Osteoblast (primary cell): Measurements from ENCODE around the gene GNAS-AS1. TPM values are rescaled to one million over a fixed set of nuclear protein-coding genes. Genes with fewer than 3 reads are reported as not detected.
A peak's percentile ranks its signal among the peaks of the same experiment; 100 is the strongest.

ENCODE experiments used
- DNase-seq: peaks from one replicate; pipeline ENCODE4 v3.0.0; 2011; ENCODE audit warnings: low spot score, mixed read lengths; ENCODE audit not compliant: insufficient read length; ENCODE audit errors: missing footprints
- H2AFZ ChIP-seq: 2 replicates; pipeline ENCODE4 v1.6.0; 2011; ENCODE audit warnings: mild to moderate bottlenecking, low read length
- H3K27ac ChIP-seq: 2 replicates; pipeline ENCODE4 v1.5.1; 2011; ENCODE audit warnings: mild to moderate bottlenecking, low read depth, low read length, moderate library complexity
- H3K27me3 ChIP-seq: 2 replicates; pipeline ENCODE4 v1.6.0; 2012; ENCODE audit warnings: mild to moderate bottlenecking, control low read depth, inconsistent platforms, low read length, moderate library complexity; ENCODE audit not compliant: insufficient read depth
- H3K36me3 ChIP-seq: 2 replicates; pipeline ENCODE4 v1.5.1; 2011; ENCODE audit warnings: mild to moderate bottlenecking, low read length, control low read depth, moderate library complexity; ENCODE audit not compliant: insufficient read depth
- H3K4me1 ChIP-seq: 2 replicates; pipeline ENCODE4 v1.5.1; 2011; ENCODE audit warnings: mild to moderate bottlenecking, low read length, control low read depth, moderate library complexity; ENCODE audit not compliant: insufficient read depth
- H3K4me2 ChIP-seq: 2 replicates; pipeline ENCODE4 v1.6.0; 2011; ENCODE audit warnings: mild to moderate bottlenecking, low read length; ENCODE audit not compliant: insufficient read depth
- H3K4me3 ChIP-seq: fragments of 200-600 bp; sonication (generic); 3 replicates; pipeline ENCODE4 v1.5.1; 2012; ENCODE audit warnings: mild to moderate bottlenecking, low read length, inconsistent platforms; ENCODE audit not compliant: insufficient read depth
- H3K79me2 ChIP-seq: 2 replicates; pipeline ENCODE4 v1.6.0; 2012; ENCODE audit warnings: mild to moderate bottlenecking, low read length, control low read depth, inconsistent platforms; ENCODE audit not compliant: insufficient read depth
- H3K9me3 ChIP-seq: 2 replicates; pipeline ENCODE4 v1.5.1; 2011; ENCODE audit warnings: low read depth, low read length, control low read depth
- H4K20me1 ChIP-seq: 2 replicates; pipeline ENCODE4 v1.6.0; 2012; ENCODE audit warnings: mild to moderate bottlenecking, low read length, control low read depth; ENCODE audit not compliant: insufficient read depth
- total RNA-seq: library from RNA; depleted of rRNA; stranded (reverse); fragments of >200 nt; gene quantifications from 2 replicates; pipeline ENCODE4 v1.2.3, GENCODE V29; 2012
- TF ChIP-seq, protein P1 (sequence below): IDR thresholded peaks from 2 replicates; pipeline ENCODE4 v1.5.1; 2011; ENCODE audit warnings: mild to moderate bottlenecking, low read depth, low read length, moderate library complexity; ENCODE audit errors: extremely low read depth

Gene GNAS-AS1
- total RNA-seq, 1 donor: 0.72 TPM

DNA sequence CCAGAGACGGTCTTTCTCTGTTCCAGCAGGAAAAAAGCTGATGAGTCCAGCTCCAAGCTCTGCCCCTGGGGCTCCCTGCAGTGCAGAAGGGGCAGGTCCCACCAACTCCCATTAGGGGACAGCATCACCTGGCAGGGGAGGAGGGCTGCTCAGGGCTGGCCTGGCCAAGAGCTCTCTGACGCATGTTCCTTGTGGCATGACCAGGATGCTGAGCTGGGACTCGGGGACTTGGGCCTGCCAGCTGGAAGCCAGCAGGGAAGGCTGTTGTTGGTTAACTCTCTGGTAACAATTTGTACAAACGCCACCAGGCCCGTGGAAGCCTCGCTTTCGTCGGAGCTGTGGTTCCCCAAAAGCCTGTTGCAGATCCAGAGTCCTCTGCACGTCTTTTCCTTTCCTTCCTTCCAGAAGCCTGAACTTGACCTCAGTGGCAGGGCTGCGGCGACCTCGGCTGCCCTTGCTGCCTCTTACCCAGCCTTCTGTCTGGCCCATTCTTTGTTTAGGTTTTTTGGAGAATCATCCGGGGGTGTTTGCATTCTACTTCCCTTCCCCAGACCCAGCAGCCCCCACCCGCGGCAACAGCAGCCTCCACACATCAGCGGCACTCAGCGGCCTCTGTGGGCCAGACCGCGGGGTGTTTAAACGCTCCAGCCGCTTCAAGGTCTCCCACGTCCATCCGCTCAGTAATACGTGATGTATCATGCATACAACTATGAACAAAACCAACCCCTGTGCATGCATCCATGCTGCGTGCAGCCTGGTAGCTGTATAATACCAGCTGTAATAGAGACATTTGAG is 63.3 kb downstream of the GNAS-AS1 start:
- H4K20me1 ChIP-seq: no peaks in the 10 kb centered on the region
- no peaks in the 10 kb centered on the region for H3K36me3 ChIP-seq
- peaks cover 69% of the 10 kb centered on the region for H3K27me3 ChIP-seq
- H2AFZ ChIP-seq: no peak overlapping the region
- no peaks in the 10 kb centered on the region for H3K4me1 ChIP-seq
- H3K27ac ChIP-seq: no peak overlapping the region
- TF ChIP-seq, protein P1, sequence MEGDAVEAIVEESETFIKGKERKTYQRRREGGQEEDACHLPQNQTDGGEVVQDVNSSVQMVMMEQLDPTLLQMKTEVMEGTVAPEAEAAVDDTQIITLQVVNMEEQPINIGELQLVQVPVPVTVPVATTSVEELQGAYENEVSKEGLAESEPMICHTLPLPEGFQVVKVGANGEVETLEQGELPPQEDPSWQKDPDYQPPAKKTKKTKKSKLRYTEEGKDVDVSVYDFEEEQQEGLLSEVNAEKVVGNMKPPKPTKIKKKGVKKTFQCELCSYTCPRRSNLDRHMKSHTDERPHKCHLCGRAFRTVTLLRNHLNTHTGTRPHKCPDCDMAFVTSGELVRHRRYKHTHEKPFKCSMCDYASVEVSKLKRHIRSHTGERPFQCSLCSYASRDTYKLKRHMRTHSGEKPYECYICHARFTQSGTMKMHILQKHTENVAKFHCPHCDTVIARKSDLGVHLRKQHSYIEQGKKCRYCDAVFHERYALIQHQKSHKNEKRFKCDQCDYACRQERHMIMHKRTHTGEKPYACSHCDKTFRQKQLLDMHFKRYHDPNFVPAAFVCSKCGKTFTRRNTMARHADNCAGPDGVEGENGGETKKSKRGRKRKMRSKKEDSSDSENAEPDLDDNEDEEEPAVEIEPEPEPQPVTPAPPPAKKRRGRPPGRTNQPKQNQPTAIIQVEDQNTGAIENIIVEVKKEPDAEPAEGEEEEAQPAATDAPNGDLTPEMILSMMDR: no peak
- no peaks in the 10 kb centered on the region for H3K79me2 ChIP-seq
- H3K4me3 ChIP-seq: no peak overlapping the region
- peak; percentile 65 for DNase-seq
- no peaks in the 10 kb centered on the region for H3K9me3 ChIP-seq
- no peak overlapping the region for H3K4me2 ChIP-seq

DNA sequence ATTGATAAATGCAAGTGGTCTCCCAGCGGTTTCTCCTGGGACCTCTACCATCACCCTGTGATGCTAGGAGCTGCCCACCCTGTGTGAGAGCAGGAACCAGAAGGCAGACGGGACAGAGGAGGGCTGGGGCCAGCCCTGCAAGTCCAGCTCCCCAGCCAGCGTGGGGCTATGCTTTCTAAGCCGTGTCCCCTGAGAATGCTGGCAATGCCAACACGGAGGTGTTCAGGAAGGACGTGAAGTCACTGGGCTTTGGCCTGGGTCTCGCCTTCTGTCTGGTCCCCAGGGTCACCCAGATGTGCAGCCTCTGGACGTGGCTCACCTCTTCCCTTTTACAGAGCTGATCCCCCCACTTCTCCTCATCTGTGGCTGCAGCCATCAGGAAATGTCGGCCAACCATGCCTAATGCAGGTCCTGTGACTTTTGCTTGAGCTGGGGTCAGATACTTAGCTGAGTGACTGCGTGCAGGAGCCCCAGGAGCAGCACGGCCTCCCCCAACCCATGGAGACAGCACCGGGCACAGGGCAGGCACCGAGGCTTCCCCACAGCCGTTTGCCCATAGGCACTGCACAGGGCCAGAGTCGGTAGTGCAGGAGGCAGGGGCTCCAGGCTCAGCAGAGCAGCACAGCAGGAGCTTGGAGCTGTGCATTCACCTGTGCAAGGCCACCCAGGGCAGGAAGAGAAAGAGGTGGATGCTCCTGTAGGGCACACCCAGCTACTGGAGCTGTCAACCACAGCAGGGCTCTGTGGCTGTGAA is 66.2 kb downstream of the GNAS-AS1 start:
- TF ChIP-seq, protein P1: no peak
- Histone ChIP-seq H3K27ac (no peak overlapping the region), H2AFZ (no peak overlapping the region), H3K9me3 (no peaks in the 10 kb centered on the region), H3K4me1 (no peaks in the 10 kb centered on the region), H3K27me3 (peaks cover 62% of the 10 kb centered on the region), H3K79me2 (no peaks in the 10 kb centered on the region), H4K20me1 (no peaks in the 10 kb centered on the region), H3K4me2 (no peak overlapping the region), H3K36me3 (no peaks in the 10 kb centered on the region), H3K4me3 (no peak overlapping the region)
- DNase-seq: peak; percentile 69

DNA sequence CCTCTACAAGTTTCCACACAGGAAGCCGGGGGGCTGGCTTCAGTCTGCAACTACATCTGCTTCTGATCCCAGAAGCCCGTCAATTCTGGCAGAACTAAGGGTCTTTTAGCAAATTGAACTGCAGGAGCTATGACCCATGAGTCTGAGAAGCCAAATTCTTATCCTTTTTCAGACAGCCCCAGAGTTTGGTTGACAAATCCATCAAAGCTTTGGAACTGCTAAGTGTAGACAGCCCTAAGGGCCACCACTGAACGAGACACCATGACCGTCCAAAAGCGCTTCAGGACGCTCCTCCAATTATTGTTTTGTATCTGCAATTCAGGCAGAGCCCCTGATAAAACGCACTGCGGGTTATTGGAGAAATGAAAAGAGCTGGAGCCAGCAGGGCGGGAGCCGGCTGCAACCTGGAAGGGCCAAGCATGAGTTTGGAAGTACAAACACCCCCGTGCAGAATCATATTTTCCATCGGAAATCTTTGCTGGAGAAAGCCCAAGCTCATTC is 67.1 kb downstream of the GNAS-AS1 start:
- Histone ChIP-seq H3K4me2 (no peak overlapping the region), H3K27ac (no peak overlapping the region), H3K36me3 (no peaks in the 10 kb centered on the region), H3K4me1 (no peaks in the 10 kb centered on the region), H3K4me3 (no peak overlapping the region), H2AFZ (no peak overlapping the region), H4K20me1 (no peaks in the 10 kb centered on the region), H3K9me3 (no peaks in the 10 kb centered on the region), H3K27me3 (peaks cover 56% of the 10 kb centered on the region), H3K79me2 (no peaks in the 10 kb centered on the region)
- TF ChIP-seq, protein P1: no peak
- no peak for DNase-seq

DNA sequence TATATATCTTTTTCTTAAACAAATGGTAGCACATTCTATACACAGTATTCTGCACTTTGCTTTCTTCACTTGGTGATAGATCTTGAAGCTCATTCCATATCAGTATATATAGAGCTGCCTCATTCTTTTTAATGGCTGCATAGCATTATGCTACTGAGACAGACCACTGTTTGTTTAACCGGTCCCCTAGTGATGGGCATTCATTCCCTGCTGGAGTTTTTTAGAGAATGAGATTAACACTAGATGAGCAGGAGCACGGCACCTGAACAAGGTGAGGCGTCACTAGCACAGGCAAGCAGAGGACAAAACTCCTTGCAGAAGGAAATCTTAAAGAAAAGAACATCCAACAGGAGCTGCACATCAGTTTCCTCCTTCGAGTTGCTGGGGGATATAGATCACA is 69.6 kb downstream of the GNAS-AS1 start:
- peaks cover 51% of the 10 kb centered on the region for H3K27me3 ChIP-seq
- H3K4me1 ChIP-seq: no peaks in the 10 kb centered on the region
- H4K20me1 ChIP-seq: no peaks in the 10 kb centered on the region
- no peaks in the 10 kb centered on the region for H3K9me3 ChIP-seq
- no peak overlapping the region for H3K4me2 ChIP-seq
- no peaks in the 10 kb centered on the region for H3K36me3 ChIP-seq
- peak; percentile 65 for DNase-seq
- H3K79me2 ChIP-seq: no peaks in the 10 kb centered on the region
- no peak overlapping the region for H3K4me3 ChIP-seq
- TF ChIP-seq, protein P1: no peak
- H3K27ac ChIP-seq: no peak overlapping the region
- H2AFZ ChIP-seq: no peak overlapping the region
